DMS153 treated with DMSO at 0.1 percent for 48 hours (cell line): ENCODE results near the gene CYBB.
"Not testable (repeated sequence)": the region's sequence is repeated elsewhere in the genome, so short reads cannot be mapped to it uniquely, and the experiment has no call there.

Experiments
- DNase-seq: peaks from one replicate; lab custom pipeline; 2025; ENCODE audit not compliant: unreplicated experiment; lab: John Stamatoyannopoulos, UW

The CYBB gene

GRCh38 chrX:37779857-37780256 lies at the start of gene CYBB:
TSS of gene CYBB (plus strand) at chrX:37780059. CDS start at chrX:37780078, 19 bp downstream.
- DNase-seq = no peak

GRCh38 chrX:37745354-37745753 lies 34.5 kb upstream of the CYBB start:
- DNase-seq = no peak

GRCh38 chrX:37745835-37746217 lies 34.0 kb upstream of the CYBB start:
- no peak for DNase-seq

- DNase-seq = no peak
Measured at GRCh38 chrX:37746218-37746941, 33.5 kb upstream of the CYBB start.

- no peak for DNase-seq
Measured at GRCh38 chrX:37746951-37747350, 32.9 kb upstream of the CYBB start.

GRCh38 chrX:37752281-37752680 lies 27.6 kb upstream of the CYBB start:
- no peak for DNase-seq

- no peak for DNase-seq
Measured at GRCh38 chrX:37752936-37753335, 26.9 kb upstream of the CYBB start.

GRCh38 chrX:37753384-37753783 lies 26.5 kb upstream of the CYBB start:
- DNase-seq = no peak

GRCh38 chrX:37754516-37754915 lies 25.3 kb upstream of the CYBB start:
- no peak for DNase-seq

GRCh38 chrX:37755025-37755424 lies 24.8 kb upstream of the CYBB start:
- no peak for DNase-seq

GRCh38 chrX:37757082-37757481 lies 22.8 kb upstream of the CYBB start:
- DNase-seq = no peak

GRCh38 chrX:37759351-37759750 lies 20.5 kb upstream of the CYBB start:
- no peak for DNase-seq

GRCh38 chrX:37759878-37760418 lies 19.9 kb upstream of the CYBB start:
- DNase-seq = no peak

- DNase-seq = no peak
Measured at GRCh38 chrX:37763400-37763799, 16.5 kb upstream of the CYBB start.

- DNase-seq = no peak
Measured at GRCh38 chrX:37765507-37765906, 14.4 kb upstream of the CYBB start.

GRCh38 chrX:37767430-37767829 lies 12.4 kb upstream of the CYBB start:
- DNase-seq = no peak

- not testable (repeated sequence) for DNase-seq
Measured at GRCh38 chrX:37768866-37769265, 11.0 kb upstream of the CYBB start.

- DNase-seq = no peak
Measured at GRCh38 chrX:37776283-37776986, 3.4 kb upstream of the CYBB start.

- no peak for DNase-seq
Measured at GRCh38 chrX:37776987-37777325, 2.9 kb upstream of the CYBB start.

GRCh38 chrX:37781081-37781480 lies 1.2 kb downstream of the CYBB start:
- DNase-seq = no peak

- no peak for DNase-seq
Measured at GRCh38 chrX:37781814-37782213, 2.0 kb downstream of the CYBB start.

GRCh38 chrX:37782359-37782758 lies 2.5 kb downstream of the CYBB start:
- DNase-seq = no peak

- DNase-seq = no peak
Measured at GRCh38 chrX:37783305-37783704, 3.4 kb downstream of the CYBB start.
